HG03457 (cell line): ENCODE measurements around the gene MC1R.

Experiments used
- ATAC-seq: cut with Tn5 transposase; IDR thresholded peaks from one replicate; pipeline ENCODE4 v1.9.1; 2021; ENCODE audit warnings: moderate number of reproducible peaks; ENCODE audit not compliant: unreplicated experiment

The MC1R gene

DNA sequence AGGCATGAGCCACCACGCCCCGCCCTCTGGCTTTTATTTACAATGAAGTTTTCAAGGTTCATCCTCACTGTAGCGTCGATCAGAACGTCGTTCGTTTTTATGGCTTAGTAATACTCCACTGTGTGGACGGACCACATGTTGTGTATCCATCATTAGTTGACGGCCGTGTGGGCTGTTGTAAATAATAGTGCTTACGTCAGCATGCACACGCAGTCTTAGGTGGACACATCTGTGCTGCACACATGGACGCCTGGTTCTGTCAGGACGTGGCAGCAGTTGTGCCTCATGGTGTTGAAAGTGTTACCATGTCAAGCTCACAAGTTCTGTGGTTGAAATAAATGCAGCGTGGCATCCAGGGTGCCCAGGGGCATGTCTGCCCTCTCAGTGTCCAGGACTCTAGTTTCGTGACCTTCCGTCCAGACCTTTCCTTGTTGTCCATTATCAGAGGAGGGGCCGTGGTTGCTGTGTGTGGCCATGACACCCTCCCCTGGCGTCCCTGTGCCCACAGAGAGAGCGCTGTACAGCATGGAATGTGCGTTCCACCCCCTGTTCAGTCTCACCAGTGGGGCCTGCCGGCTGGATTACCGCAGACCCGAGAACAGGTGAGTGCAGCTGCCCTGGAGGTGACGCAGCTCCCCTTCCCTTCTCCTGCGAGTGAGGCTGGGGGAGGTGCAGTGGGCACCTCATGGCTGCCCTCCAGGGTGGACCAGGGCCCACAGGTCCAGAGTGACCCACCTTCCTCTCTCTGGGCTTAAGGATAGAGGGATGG is 23.0 kb upstream of the MC1R start:
- no peak for ATAC-seq

DNA sequence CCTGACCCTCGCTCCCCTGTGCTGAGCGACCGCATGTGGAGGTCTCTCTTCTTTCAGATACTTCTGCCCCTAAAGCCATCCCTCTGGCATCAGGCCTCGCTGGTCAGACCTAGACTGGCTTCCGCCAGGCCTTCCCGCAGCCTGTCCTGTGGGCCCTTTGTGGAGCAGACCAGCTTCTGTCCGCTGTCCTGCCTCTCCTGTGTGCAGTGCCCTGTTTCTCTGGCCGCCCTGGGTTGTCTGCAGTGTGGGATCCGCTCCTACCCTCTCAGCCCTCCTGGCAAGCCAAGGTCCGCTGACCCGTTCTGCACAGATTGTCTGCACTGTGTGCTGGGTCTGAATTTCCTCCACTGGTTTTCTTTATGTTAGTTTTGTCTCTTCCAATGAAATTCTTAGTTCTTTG is 21.5 kb upstream of the MC1R start:
- ATAC-seq: no peak

- no peak for ATAC-seq
These were observed 20.3 kb upstream of the MC1R start for GRCh38 chr16:89898201-89898967.

- ATAC-seq: no peak
These were observed 18.7 kb upstream of the MC1R start for GRCh38 chr16:89899879-89900481.

DNA sequence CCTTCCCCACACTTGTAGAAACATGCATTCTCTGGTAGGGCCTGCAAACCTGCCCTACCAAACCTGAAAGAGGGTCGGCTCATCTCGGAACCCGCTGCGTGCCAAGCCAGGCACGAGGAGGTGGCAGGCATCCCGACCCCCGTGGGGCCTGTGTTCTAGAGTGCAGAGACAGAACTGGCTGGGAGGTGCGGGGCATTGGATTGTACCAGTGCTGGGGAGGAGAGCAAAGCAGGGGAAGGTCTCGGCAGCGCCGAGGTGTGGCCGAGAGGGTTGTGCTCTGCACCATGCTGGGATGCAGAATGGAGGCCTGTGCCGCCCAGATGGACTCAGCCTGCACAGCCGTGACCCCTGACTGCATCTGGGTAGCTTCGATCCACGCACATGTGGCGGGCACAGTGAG is 17.8 kb upstream of the MC1R start:
- no peak for ATAC-seq

DNA sequence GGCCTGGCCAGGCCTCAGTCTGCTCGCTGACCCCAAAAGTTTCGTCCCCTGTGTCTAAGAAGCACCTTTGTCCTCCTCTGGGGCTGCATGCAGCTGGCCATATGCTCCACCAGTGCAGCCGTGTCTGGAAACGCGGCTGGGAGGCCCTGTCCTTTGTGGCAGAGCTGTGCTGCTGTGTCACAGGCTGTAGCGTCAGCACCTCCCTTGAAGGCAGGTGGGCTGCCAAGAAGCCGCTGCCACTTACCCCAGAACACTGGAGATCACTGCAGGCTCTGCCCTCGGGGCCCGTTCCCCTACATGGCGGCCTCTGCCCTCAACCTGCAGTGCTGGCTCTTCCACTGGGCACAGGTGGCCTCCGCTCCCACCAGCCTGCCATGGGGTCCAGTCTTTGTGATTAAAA is 15.7 kb upstream of the MC1R start:
- no peak for ATAC-seq

- ATAC-seq: no peak
These were observed 14.7 kb upstream of the MC1R start for GRCh38 chr16:89903908-89904515.

DNA sequence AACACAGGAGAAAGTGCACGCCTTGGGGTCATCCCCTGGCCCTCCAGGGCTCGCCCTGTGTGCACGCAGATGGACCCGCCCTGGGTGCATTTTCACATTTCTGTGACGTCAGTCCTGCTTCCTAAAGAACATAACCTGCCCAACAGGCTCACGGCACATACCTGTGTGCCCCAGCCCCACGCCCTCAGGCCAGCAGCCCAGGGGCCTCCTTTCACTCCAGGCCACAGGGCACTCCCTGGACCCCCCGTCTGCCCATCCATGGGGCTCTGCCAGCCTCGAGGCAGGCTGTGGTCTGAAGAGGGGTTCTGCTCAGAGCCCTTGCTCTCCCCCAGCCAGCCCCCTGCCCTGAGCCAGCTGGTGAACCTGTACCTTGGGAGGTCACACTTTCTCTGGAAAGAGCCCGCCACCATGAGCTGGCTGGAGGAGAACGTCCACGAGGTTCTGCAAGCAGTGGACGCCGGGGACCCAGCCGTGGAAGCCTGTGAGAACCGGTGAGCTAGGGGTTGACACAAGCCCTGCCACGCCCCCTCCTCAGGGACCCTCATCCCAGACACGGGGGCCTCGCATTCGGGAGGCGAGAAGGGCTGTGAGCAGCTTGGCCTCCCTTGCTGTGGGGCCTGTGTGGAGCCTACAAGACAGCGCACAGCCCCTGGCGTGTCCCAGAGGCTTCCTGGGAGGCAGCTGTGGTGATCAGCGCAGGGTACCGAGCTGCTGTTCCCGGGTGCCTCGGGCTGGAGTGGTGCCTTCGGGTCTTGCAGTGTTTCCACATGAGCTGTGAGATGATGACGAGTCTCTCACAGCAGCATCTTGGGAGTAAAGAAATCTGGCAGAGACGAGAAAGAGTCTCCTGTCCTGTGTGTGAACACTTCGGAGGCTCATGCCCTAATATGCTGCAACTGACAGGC is 13.8 kb upstream of the MC1R start:
- ATAC-seq: no peak

GRCh38 chr16:89905511-89906139 is 13.0 kb upstream of the MC1R start:
- no peak for ATAC-seq

DNA sequence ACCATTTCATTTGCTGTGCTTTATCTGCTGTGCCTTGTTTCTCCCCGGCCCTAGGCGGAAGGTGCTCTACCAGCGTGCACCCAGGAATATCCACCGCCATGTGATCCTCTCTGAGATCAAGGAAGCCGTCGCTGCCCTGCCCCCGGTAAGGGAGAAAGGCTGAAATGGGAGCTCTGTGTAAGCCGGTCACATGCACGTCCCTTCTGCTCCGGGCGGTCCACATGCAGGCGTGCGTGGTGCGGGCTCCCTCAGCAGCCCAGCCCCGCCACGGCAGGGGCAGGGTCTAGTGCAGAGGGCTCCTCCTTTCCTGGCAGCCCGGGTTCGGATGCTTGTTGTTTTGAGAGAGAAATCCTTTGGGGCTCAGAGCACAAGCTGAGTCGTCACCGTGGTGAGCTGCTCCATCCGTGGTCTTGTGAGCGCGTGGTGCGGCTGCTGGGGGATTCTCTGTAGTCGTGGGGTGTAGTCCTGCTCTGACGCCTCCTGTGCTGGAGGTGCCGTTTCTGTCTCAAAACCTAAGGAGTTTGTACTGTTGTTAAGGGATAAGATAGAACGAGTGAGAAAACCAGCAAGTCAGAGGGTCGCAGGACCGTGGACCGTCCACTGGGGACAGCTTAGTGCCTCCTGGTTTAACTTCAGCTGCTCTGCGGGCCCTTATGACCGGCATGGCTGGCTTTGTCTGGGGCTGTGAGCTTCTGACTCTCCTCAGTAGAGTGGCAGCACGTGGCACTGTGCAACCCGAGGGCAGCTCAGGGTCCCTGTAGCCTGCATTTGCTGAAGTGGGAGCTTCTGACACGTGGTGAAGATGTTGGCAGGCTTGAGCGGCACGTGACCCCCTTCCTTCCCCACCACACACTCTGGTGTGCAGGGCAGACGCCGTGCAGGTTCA is 12.3 kb upstream of the MC1R start:
- no peak for ATAC-seq

- no peak for ATAC-seq
These were observed 11.4 kb upstream of the MC1R start for GRCh38 chr16:89907055-89907814.

DNA sequence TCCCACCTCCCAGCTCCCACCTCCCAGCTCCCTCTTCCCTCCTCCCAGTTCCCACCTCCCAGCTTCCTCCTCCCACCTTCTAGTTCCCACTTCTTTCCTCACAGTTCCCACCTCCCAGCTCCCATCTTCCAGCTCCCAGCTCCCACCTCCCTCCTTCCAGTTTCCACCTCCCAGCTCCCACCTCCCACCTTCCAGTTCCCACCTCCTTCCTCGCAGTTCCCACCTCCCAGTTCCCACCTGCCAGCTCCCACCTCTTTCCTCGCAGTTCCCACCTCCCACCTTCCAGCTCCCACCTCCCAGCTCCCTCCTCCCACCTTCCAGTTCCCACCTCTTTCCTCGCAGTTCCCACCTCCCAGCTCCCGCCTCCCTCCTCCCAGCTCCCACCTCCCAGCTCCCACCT is 10.4 kb upstream of the MC1R start:
- ATAC-seq: no peak

GRCh38 chr16:89909777-89910716 is 8.6 kb upstream of the MC1R start:
- no peak for ATAC-seq

DNA sequence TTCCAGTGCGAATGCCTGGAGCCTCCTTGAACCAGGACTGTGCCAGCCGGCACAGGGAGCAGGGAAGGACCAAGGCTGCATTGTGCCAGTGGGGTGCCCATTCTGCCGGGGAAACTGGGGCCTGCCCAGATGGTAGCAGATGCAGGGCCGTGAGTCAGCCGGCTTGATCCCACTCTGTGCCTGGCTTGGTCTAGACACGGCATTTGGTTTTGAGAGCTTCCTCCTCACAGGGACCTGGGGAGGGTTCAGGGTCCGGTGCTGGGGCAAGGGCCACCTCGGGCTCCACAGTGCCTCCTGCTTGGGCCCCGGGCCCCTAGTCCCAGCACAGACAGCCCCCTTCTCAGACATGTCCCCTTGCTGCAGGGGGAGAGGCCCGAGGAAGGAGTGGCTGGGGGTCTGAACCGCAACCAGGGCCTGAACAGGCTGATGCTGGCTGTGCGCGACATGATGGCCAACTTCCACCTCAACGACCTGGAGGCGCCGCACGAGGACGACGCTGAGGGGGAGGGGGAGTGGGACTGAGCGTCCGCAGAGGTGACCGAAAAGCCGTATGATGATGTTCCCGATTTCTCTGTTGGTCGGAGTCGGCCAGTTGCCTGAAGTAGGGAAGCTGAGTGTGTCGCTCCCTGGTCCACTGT is 7.8 kb upstream of the MC1R start:
- ATAC-seq: no peak

- no peak for ATAC-seq
These were observed 7.3 kb upstream of the MC1R start for GRCh38 chr16:89911375-89911774.

- no peak for ATAC-seq
These were observed 6.5 kb upstream of the MC1R start for GRCh38 chr16:89912143-89912542.

GRCh38 chr16:89912627-89913026 is 6.0 kb upstream of the MC1R start:
- ATAC-seq: no peak
